LHCN-M2 (cell line): Measurements from ENCODE around the gene STAMBPL1. TPM values are rescaled to one million over a fixed set of nuclear protein-coding genes. Genes with fewer than 3 reads are reported as not detected.
"Not testable (repeated sequence)": the region's sequence is repeated elsewhere in the genome, so short reads cannot be mapped to it uniquely, and the experiment has no call there.

Source experiments
- DNase-seq: peaks from one replicate; pipeline ENCODE4 v3.0.0-alpha.2; 2012; ENCODE audit warnings: low read depth
- total RNA-seq: library from RNA; depleted of rRNA; stranded (reverse); fragments of >200 nt; gene quantifications from 2 replicates; pipeline ENCODE4 v1.2.3, GENCODE V29; 2014

STAMBPL1 gene
- total RNA-seq, 1 experiment from 2014 or later, result 69.0 TPM

GRCh38 chr10:88919041-88919440, 39.0 kb downstream of the STAMBPL1 start:
- no peak for DNase-seq

- no peak for DNase-seq
Observed at GRCh38 chr10:88920198-88920597, 40.2 kb downstream of the STAMBPL1 start.

GRCh38 chr10:88920986-88921593, 41.0 kb downstream of the STAMBPL1 start:
- DNase-seq, result no peak

- no peak for DNase-seq
Observed at GRCh38 chr10:88922041-88922440, 42.0 kb downstream of the STAMBPL1 start.

GRCh38 chr10:88923520-88923919, 43.5 kb downstream of the STAMBPL1 start:
- peak; percentile 71 for DNase-seq

- peak; percentile 70 for DNase-seq
Observed at GRCh38 chr10:88926566-88927415, 46.7 kb downstream of the STAMBPL1 start.

GRCh38 chr10:88927416-88927690, 47.3 kb downstream of the STAMBPL1 start:
- DNase-seq, result no peak

- DNase-seq, result no peak
Observed at GRCh38 chr10:88928254-88928653, 48.2 kb downstream of the STAMBPL1 start.

GRCh38 chr10:88931548-88931947, 51.5 kb downstream of the STAMBPL1 start:
- no peak for DNase-seq

- not testable (repeated sequence) for DNase-seq
Observed at GRCh38 chr10:88932029-88932428, 52.0 kb downstream of the STAMBPL1 start.

GRCh38 chr10:88932539-88933256, 52.7 kb downstream of the STAMBPL1 start:
- DNase-seq, result peak; percentile 75

GRCh38 chr10:88933564-88933963, 53.5 kb downstream of the STAMBPL1 start:
- no peak for DNase-seq

- peak; percentile 75 for DNase-seq
Observed at GRCh38 chr10:88934900-88935672, 55.0 kb downstream of the STAMBPL1 start.

- DNase-seq, result no peak
Observed at GRCh38 chr10:88936656-88937055, 56.6 kb downstream of the STAMBPL1 start.

- DNase-seq, result no peak
Observed at GRCh38 chr10:88938039-88938438, 58.0 kb downstream of the STAMBPL1 start.

GRCh38 chr10:88938938-88939337, 58.9 kb downstream of the STAMBPL1 start:
- DNase-seq, result no peak

GRCh38 chr10:88941026-88941425, 61.0 kb downstream of the STAMBPL1 start:
- DNase-seq, result no peak

- DNase-seq, result no peak
Observed at GRCh38 chr10:88943778-88944177, 63.7 kb downstream of the STAMBPL1 start.

- DNase-seq, result no peak
Observed at GRCh38 chr10:88944813-88945212, 64.8 kb downstream of the STAMBPL1 start.

- DNase-seq, result no peak
Observed at GRCh38 chr10:88946200-88946599, 66.2 kb downstream of the STAMBPL1 start.

- DNase-seq, result no peak
Observed at GRCh38 chr10:88946965-88947590, 67.0 kb downstream of the STAMBPL1 start.
